Stimulated activated naive CD8-positive, alpha-beta T cell treated with anti-CD3 and anti-CD28 coated beads, Interleukin-15, Interleukin-2, amounts not matched to agents 100 ng/mL and 50 ng/mL, for 24 hours (primary cell): ENCODE measurements around the gene EIF2S3.

Experiments
- H3K27ac Mint-ChIP-seq: one replicate; pipeline ENCODE4 v1.8.0; 2021; ENCODE audit warnings: mild to moderate bottlenecking, mixed read lengths
- H3K27me3 Mint-ChIP-seq: one replicate; pipeline ENCODE4 v1.8.0; 2021; ENCODE audit warnings: mixed read lengths
- H3K36me3 Mint-ChIP-seq: one replicate; pipeline ENCODE4 v1.8.0; 2021; ENCODE audit warnings: low read depth, mixed read lengths
- H3K4me1 Mint-ChIP-seq: one replicate; pipeline ENCODE4 v1.8.0; 2021; ENCODE audit warnings: low read depth, mixed read lengths
- H3K4me3 Mint-ChIP-seq: one replicate; pipeline ENCODE4 v1.8.0; 2021; ENCODE audit warnings: mild to moderate bottlenecking, mixed read lengths
- H3K9me3 Mint-ChIP-seq: one replicate; pipeline ENCODE4 v1.8.0; 2021; ENCODE audit warnings: mixed read lengths

EIF2S3 gene

DNA sequence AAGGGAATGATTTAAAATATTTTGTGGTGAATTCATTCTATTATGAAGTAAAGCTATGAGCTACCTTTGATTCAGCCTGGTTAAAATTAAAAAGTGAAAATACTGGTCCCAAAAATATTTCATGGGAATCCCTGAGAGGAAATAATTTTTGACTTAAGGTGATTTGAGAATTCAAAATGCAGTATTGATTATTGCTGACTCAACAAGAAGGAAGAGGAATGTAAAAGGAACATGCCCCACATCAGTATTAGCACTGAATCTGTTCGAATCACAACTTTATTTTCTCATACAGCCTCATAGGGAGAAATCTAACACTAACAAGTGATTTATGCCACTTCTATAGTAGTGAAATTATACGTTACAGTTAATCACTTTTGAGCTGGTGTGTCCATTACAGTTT, 27.7 kb downstream of the EIF2S3 start:
- H3K27ac Mint-ChIP-seq, result no peak overlapping the region
- H3K27me3 Mint-ChIP-seq, result no peaks in the 10 kb centered on the region
- peaks cover 12% of the 10 kb centered on the region for H3K36me3 Mint-ChIP-seq
- H3K4me1 Mint-ChIP-seq, result peaks cover 32% of the 10 kb centered on the region
- H3K9me3 Mint-ChIP-seq, result no peaks in the 10 kb centered on the region
- H3K4me3 Mint-ChIP-seq, result no peak overlapping the region

DNA sequence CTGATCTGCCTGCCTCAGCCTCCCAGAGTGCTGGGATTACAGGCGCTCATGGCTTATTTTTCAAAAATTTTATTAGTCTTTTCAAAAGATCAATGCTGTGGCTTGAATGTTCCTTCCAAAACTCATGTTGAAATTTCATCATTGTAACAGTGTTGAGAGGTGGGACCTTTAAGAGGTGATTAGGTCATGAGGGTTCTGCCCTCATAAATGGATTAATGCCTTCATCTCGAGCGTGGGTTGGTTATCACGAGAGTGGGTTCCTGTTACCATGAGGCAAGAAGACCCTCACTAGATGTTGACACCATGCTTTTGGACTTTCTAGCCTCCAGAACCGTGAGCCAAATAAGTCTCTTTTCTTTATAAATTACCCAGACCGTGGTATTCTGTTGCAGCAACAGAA, 30.3 kb downstream of the EIF2S3 start:
- Mint-ChIP-seq H3K9me3 (no peaks in the 10 kb centered on the region), H3K27me3 (no peaks in the 10 kb centered on the region), H3K36me3 (no peaks in the 10 kb centered on the region), H3K4me3 (no peak overlapping the region), H3K27ac (no peak overlapping the region), H3K4me1 (peaks cover 13% of the 10 kb centered on the region)

DNA sequence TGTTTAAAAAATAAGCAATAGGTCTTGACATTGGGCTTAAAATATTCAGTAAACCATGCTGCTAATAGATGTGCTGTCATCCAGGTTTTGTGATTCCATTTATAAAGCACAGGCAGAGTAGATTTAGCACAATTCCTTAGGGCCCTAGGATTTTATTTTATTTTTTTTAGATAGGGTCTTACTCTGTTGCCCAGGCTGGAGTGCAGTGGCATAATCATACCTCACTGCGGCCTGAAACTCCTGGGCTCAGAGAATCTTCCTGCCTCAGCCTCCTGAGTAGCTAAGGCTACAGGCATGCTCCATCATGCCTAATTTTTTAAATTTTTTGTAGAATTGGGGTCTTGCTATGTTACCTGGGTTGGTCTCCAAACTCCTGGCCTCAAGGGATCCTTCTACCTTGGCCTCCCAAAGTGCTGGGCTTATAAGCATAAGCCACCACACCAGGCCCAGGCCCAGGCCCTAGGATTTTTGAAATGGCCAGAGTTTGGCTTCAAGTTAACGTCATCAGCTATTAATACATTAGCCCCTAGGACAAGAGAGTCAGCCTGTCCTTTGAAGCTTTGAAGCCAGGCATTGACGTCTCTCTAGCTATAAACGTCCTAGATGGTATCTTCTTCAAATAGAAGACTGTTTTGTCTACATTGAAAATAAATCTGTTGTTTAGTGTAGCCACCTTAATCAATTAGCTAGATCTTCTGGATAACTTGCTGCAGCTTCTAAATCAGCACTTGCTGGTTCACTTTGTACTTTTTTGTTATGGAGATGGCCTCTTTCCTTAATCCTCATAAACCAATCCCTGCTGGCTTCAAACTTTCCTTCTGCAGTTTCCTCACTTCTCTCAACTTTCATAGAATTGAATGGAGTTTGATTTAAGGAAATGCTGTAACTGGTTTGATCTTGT, 35.8 kb downstream of the EIF2S3 start:
- Mint-ChIP-seq H3K9me3 (no peaks in the 10 kb centered on the region), H3K4me1 (no peaks in the 10 kb centered on the region), H3K36me3 (no peaks in the 10 kb centered on the region), H3K27me3 (no peaks in the 10 kb centered on the region), H3K27ac (no peak overlapping the region), H3K4me3 (no peak overlapping the region)

GRCh38 chrX:24093746-24094145, 39.0 kb downstream of the EIF2S3 start:
- Mint-ChIP-seq H3K4me1 (no peaks in the 10 kb centered on the region), H3K27ac (no peak overlapping the region)

DNA sequence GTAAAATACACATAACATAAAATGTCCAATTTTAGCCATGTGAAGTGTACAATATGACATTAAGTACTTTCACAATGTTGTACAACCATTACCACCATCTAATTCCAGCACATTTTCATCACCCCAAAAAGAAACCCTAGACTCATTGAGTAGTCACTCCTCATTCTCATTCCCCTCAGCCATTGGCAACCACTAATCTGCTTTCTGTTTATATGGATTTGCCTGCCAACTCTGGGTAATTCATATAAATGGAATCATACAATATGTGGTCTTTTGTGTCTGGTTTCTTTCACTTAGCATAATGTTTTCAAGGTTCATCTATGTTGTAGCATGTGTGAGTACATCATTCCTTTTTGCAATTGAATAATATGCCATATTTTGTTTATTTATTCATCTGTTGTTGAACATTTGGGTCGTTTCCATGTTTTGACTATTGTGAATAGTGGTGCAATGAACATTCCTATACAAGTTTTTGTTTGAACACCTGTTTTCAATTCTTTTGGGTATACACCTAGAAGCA, 43.0 kb downstream of the EIF2S3 start:
- Mint-ChIP-seq H3K27me3 (no peaks in the 10 kb centered on the region), H3K27ac (no peak overlapping the region), H3K4me1 (peaks cover 13% of the 10 kb centered on the region), H3K9me3 (no peaks in the 10 kb centered on the region), H3K36me3 (no peaks in the 10 kb centered on the region), H3K4me3 (no peak overlapping the region)

More at GRCh38 chrX:24093746-24094145, 39.0 kb downstream of the EIF2S3 start:
- H3K36me3 Mint-ChIP-seq, result no peaks in the 10 kb centered on the region
- no peaks in the 10 kb centered on the region for H3K27me3 Mint-ChIP-seq
- no peak overlapping the region for H3K4me3 Mint-ChIP-seq
- H3K9me3 Mint-ChIP-seq, result no peaks in the 10 kb centered on the region

DNA sequence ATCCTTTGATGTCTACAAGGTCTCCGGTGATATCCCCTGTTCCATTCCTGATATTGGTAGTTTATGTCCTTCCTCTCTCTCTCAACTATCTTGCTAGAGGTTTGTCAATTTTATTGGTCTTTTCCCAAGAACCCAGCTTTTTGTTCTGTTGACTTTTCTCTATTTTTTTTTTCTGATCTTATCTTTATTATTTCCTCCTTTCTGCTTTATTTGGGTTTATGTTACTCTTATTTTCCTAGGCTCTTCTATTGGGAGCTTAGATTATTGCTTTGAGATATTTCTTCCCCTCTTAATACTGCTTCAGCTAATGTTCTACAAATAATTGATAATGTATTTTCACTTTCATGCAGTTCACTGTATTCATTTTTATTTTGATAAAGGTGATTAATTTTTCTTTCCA, 44.2 kb downstream of the EIF2S3 start:
- Mint-ChIP-seq H3K27me3 (no peaks in the 10 kb centered on the region), H3K4me3 (no peak overlapping the region), H3K9me3 (no peaks in the 10 kb centered on the region), H3K36me3 (no peaks in the 10 kb centered on the region), H3K27ac (no peak overlapping the region), H3K4me1 (peaks cover 13% of the 10 kb centered on the region)

- H3K9me3 Mint-ChIP-seq, result no peaks in the 10 kb centered on the region
- H3K4me3 Mint-ChIP-seq, result no peak overlapping the region
- no peak overlapping the region for H3K27ac Mint-ChIP-seq
Observed at GRCh38 chrX:24099394-24099793, 44.6 kb downstream of the EIF2S3 start.

GRCh38 chrX:24100713-24101112, 46.0 kb downstream of the EIF2S3 start:
- Mint-ChIP-seq H3K27ac (no peak overlapping the region), H3K4me1 (peaks cover 13% of the 10 kb centered on the region), H3K27me3 (no peaks in the 10 kb centered on the region), H3K36me3 (no peaks in the 10 kb centered on the region), H3K9me3 (no peaks in the 10 kb centered on the region), H3K4me3 (no peak overlapping the region)

More at GRCh38 chrX:24099394-24099793, 44.6 kb downstream of the EIF2S3 start:
- Mint-ChIP-seq H3K36me3 (no peaks in the 10 kb centered on the region), H3K4me1 (peaks cover 13% of the 10 kb centered on the region), H3K27me3 (no peaks in the 10 kb centered on the region)

DNA sequence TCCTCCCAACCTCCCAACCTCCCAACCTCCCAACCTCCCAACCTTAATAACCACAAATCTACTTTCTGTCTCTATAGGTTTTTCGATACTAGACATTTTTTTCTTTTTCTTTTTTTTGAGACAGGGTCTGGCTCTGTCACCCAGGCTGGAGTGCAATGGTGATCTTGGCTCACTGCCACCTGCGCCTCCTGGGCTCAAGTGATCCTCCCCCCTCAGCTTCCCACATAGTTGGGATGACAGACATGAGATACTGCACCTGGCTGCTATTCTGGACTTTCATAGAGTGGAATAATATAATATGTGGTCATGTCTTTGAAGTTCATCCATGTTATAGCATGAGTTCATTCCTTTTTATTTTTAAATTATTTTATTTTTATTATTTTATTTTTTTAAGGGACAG, 55.3 kb downstream of the EIF2S3 start:
- Mint-ChIP-seq H3K4me3 (no peak overlapping the region), H3K27ac (no peak overlapping the region), H3K9me3 (no peaks in the 10 kb centered on the region), H3K4me1 (no peaks in the 10 kb centered on the region), H3K27me3 (no peaks in the 10 kb centered on the region), H3K36me3 (no peaks in the 10 kb centered on the region)

GRCh38 chrX:24113181-24113580, 58.4 kb downstream of the EIF2S3 start:
- Mint-ChIP-seq H3K4me3 (no peak overlapping the region), H3K27ac (no peak overlapping the region)

GRCh38 chrX:24117258-24117657, 62.5 kb downstream of the EIF2S3 start:
- Mint-ChIP-seq H3K4me3 (no peak overlapping the region), H3K27ac (no peak overlapping the region), H3K36me3 (no peaks in the 10 kb centered on the region), H3K4me1 (no peaks in the 10 kb centered on the region), H3K9me3 (no peaks in the 10 kb centered on the region), H3K27me3 (no peaks in the 10 kb centered on the region)

More at GRCh38 chrX:24113181-24113580, 58.4 kb downstream of the EIF2S3 start:
- H3K4me1 Mint-ChIP-seq, result no peaks in the 10 kb centered on the region
- H3K36me3 Mint-ChIP-seq, result no peaks in the 10 kb centered on the region
- H3K9me3 Mint-ChIP-seq, result no peaks in the 10 kb centered on the region
- H3K27me3 Mint-ChIP-seq, result no peaks in the 10 kb centered on the region

DNA sequence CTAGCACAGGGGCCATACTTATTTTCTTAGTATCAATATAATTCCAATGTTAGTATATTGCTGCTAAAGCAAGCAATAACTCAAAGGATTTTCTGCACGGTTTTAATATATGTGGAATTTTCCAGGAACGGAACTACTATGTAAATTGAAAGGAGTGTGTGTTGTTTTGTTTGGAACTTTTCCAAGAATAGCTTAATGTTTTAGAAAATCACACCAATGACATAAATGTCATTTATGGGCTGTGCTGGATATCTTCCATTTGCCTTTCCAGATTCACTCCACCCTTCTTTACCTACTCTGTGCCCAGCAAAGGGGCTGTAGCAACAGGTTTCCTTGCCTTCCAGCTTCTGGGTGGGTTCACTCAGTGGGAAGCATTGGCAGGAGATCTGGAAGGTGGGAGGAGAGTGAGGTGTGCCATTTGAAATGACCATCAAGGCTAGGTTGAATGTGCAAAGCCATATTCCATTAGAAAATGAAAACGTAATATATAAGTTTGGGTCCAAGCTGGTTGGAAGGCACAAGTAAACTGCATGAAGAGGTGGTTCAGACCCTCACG, 69.6 kb downstream of the EIF2S3 start:
- no peak overlapping the region for H3K4me3 Mint-ChIP-seq

GRCh38 chrX:24125028-24125612, 70.4 kb downstream of the EIF2S3 start:
- H3K27me3 Mint-ChIP-seq, result no peaks in the 10 kb centered on the region
- no peak overlapping the region for H3K4me3 Mint-ChIP-seq
- H3K9me3 Mint-ChIP-seq, result no peaks in the 10 kb centered on the region
- H3K36me3 Mint-ChIP-seq, result no peaks in the 10 kb centered on the region
- H3K4me1 Mint-ChIP-seq, result no peaks in the 10 kb centered on the region
- no peak overlapping the region for H3K27ac Mint-ChIP-seq

More for the DNA sequence above, 69.6 kb downstream of the EIF2S3 start:
- H3K9me3 Mint-ChIP-seq, result no peaks in the 10 kb centered on the region
- no peaks in the 10 kb centered on the region for H3K4me1 Mint-ChIP-seq
- no peak overlapping the region for H3K27ac Mint-ChIP-seq
- no peaks in the 10 kb centered on the region for H3K27me3 Mint-ChIP-seq
- H3K36me3 Mint-ChIP-seq, result no peaks in the 10 kb centered on the region
